Coronary artery (tissue), 2 donors: ENCODE data around the gene ANO2.

Experiments
- DNase-seq: peaks from one replicate; pipeline ENCODE4 v3.0.0-alpha.2; 2017; ENCODE audit warnings: low spot score
- H3K27ac ChIP-seq, 2 donors: fragments of 200-600 bp; sonication (generic); one replicate each; pipeline ENCODE4 v1.5.1; 2016 to 2019
- H3K4me3 ChIP-seq: fragments of 200-600 bp; sonication (generic); 2 replicates; pipeline ENCODE4 v1.5.1; 2016; ENCODE audit warnings: mild to moderate bottlenecking, moderate library complexity
- TF ChIP-seq, protein P1 (sequence below): fragments of 200-600 bp; sonication (generic); IDR thresholded peaks from one replicate; pipeline ENCODE4 v1.5.1; 2019; ENCODE audit warnings: antibody characterized with exemption

ANO2 gene

DNA sequence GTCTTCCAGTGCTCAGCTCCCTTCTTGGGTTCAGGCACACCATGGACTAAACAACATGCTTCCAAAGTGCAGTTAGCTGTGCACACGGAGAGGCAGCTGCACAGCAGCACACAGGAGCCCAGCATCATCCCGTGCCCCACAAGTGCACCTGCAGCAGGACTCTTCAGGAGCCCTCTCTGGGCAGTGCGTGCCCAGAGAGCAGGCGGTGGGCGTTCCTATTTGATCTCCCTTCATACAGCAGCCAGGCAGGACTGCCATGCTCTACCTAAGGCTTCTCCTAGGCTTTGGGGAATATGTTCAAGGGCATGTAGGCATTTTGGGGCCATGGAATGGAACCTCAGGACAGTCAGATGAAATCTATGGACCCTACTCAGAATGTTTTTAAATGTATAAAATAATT is 35.5 kb downstream of the ANO2 start:
- no peak for DNase-seq
- no peak overlapping the region for H3K4me3 ChIP-seq
- no peak overlapping the region for H3K27ac ChIP-seq
- TF ChIP-seq, protein P1, sequence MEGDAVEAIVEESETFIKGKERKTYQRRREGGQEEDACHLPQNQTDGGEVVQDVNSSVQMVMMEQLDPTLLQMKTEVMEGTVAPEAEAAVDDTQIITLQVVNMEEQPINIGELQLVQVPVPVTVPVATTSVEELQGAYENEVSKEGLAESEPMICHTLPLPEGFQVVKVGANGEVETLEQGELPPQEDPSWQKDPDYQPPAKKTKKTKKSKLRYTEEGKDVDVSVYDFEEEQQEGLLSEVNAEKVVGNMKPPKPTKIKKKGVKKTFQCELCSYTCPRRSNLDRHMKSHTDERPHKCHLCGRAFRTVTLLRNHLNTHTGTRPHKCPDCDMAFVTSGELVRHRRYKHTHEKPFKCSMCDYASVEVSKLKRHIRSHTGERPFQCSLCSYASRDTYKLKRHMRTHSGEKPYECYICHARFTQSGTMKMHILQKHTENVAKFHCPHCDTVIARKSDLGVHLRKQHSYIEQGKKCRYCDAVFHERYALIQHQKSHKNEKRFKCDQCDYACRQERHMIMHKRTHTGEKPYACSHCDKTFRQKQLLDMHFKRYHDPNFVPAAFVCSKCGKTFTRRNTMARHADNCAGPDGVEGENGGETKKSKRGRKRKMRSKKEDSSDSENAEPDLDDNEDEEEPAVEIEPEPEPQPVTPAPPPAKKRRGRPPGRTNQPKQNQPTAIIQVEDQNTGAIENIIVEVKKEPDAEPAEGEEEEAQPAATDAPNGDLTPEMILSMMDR = no peak

DNA sequence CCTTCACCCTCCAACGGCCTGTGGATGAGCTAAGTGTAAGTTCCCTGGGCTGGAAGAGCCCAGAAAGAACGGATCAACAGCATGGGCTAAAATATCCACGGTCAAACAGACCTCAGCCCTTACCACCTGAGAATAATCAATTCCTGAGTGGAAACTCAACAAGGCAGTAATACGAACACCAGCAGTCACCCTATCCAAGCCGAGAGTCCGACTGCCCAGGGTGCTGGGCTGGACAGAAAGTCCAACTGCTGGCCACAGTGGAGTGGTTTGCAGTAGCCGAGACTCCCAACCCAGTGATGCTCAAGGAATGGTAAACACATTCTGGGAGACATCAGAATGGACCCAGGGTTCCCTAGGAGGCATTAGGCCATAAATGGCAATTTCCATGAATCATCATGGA is 36.8 kb downstream of the ANO2 start:
- TF ChIP-seq, protein P1 = no peak
- peak; percentile 38 for DNase-seq
- Histone ChIP-seq H3K27ac (no peak overlapping the region), H3K4me3 (no peak overlapping the region)

DNA sequence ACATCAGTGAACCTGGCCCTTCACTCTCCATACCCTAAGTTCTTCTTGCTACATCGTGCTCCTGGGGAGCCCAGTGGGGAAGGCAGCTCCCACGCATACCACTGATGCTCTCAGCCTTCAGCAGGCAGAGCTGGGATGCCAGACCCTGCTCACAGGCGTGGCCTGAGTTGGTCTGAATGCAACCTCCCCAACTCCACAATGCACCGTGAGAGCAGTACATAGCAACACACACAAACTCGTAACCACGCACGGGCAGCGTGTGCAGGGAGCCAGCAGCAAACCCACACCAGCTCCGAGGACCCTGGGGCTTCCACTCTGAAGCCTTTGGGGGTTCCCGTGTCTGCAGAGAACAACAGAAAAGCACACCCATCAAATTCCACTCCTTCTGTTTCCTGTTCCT is 37.3 kb downstream of the ANO2 start:
- no peak overlapping the region for H3K4me3 ChIP-seq
- TF ChIP-seq, protein P1 = no peak
- peak; percentile 40 for DNase-seq
- H3K27ac ChIP-seq = no peak overlapping the region

DNA sequence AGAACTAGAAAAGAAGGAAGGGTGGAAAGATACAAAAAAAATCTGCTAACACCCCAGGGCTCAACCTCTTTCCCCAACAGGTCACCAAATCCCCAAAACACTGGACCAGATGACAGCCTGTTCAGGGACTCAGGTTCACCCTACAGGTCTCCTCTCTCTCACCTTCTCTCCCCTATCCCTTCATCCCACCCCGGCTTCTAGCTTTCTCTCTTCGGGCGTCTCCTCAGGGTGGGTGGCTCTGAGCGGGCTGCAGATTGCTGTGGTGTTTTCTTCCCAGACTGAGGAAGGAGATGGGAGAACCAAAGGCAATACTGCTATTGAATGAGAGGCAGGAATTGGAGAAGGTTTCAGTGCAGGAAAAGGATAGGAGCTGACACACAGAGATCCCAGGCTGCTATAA is 39.3 kb downstream of the ANO2 start:
- Histone ChIP-seq H3K27ac (no peak overlapping the region), H3K4me3 (no peak overlapping the region)
- peak; percentile 8 for DNase-seq
- TF ChIP-seq, protein P1 = no peak

DNA sequence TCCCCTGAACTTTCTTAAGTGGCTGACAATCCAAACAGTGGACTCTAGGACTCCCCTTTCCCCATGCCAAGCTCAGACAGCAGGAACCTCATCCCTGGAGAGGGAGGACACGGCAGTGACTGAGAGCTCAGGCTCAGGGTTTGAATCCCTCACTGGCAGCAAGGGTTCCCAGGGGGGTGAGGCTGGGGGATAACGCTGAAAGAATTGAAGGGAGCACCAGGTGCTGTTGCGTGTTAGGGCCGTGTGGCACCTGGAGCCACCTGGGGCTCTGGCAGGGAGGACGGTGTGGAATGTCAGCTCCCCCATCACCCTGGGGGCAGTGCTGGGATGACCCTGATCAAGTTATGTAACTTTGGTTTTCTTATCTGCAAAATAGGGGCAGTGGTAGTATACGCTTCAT is 40.1 kb downstream of the ANO2 start:
- TF ChIP-seq, protein P1 = no peak

DNA sequence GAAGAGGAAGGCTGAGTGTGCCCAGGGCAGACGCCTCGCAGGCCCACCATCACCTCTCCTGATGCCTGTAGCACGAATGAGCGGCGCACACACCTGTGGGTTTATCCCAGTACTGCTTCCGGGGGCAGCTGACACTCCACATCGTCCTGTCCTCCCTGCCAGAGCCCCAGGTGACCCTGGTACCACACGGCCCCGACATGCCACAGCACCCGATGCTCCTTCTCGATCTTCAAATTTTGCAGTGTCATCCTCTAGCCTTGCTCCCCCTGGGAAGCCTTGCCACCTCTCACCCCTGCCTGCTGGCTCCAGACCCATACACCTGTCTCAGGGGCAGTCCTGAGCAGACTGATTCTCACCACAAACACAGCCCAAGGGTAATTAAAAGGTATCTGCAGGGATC is 40.6 kb downstream of the ANO2 start:
- TF ChIP-seq, protein P1 = no peak
- H3K4me3 ChIP-seq = no peak overlapping the region
- no peak overlapping the region for H3K27ac ChIP-seq
- no peak for DNase-seq

More for the DNA sequence above, 40.1 kb downstream of the ANO2 start:
- no peak overlapping the region for H3K27ac ChIP-seq
- no peak overlapping the region for H3K4me3 ChIP-seq
- no peak for DNase-seq

DNA sequence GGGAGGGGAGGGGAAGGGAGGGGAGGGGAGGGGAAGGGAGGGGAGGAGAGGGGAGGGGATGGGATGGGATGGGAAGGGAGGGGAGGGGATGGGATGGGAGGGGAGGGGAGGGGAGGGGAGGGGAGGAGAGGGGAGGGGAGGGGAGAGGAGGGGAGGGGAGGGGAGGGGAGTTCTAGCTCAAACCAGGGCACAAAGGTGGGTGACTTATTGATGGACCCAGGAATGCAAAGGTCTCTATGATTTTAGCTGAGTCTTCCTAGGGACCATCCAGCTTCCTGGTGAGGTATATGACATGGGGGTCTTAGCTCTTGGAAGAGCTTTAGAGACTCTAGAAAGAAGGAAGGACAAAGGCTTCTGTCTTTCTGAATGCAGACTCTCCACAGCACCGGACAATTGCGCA is 42.3 kb downstream of the ANO2 start:
- DNase-seq = no peak
- TF ChIP-seq, protein P1 = no peak
- H3K27ac ChIP-seq = no peak overlapping the region
- H3K4me3 ChIP-seq = no peak overlapping the region
